Skeletal muscle satellite cell (primary cell): Measurements from ENCODE around the gene FASTK.

ENCODE experiments used
- H3K27me3 ChIP-seq: 2 replicates; pipeline ENCODE4 v1.7.0; 2013; ENCODE audit warnings: low read length; ENCODE audit not compliant: control insufficient read depth, insufficient read depth
- H3K36me3 ChIP-seq: 2 replicates; pipeline ENCODE4 v1.7.0; 2013; ENCODE audit warnings: mild to moderate bottlenecking, control low read depth, low read length; ENCODE audit not compliant: insufficient read depth
- H3K4me1 ChIP-seq: 2 replicates; pipeline ENCODE4 v1.7.0; 2013; ENCODE audit warnings: low read length; ENCODE audit not compliant: control insufficient read depth, insufficient read depth
- H3K4me2 ChIP-seq: 2 replicates; pipeline ENCODE4 v1.7.0; 2013; ENCODE audit warnings: mild to moderate bottlenecking, low read length
- H3K4me3 ChIP-seq: 2 replicates; pipeline ENCODE4 v1.7.0; 2013; ENCODE audit warnings: low read length
- H3K9ac ChIP-seq: 2 replicates; pipeline ENCODE4 v1.7.0; 2013; ENCODE audit warnings: mild to moderate bottlenecking, low read depth, low read length, moderate library complexity
- H3K9me3 ChIP-seq: replicated peaks from 2 replicates; pipeline ENCODE4 v1.7.0; 2013; ENCODE audit warnings: mild to moderate bottlenecking, control low read depth, low read length

Gene FASTK

GRCh38 chr7:151123822-151124464, 43.3 kb upstream of the FASTK start:
- Histone ChIP-seq H3K27me3 (no peaks in the 10 kb centered on the region), H3K36me3 (peaks cover 69% of the 10 kb centered on the region), H3K4me3 (no peak overlapping the region), H3K9me3 (no peaks in the 10 kb centered on the region), H3K4me1 (peaks cover 7% of the 10 kb centered on the region), H3K4me2 (no peak overlapping the region), H3K9ac (no peak overlapping the region)

DNA sequence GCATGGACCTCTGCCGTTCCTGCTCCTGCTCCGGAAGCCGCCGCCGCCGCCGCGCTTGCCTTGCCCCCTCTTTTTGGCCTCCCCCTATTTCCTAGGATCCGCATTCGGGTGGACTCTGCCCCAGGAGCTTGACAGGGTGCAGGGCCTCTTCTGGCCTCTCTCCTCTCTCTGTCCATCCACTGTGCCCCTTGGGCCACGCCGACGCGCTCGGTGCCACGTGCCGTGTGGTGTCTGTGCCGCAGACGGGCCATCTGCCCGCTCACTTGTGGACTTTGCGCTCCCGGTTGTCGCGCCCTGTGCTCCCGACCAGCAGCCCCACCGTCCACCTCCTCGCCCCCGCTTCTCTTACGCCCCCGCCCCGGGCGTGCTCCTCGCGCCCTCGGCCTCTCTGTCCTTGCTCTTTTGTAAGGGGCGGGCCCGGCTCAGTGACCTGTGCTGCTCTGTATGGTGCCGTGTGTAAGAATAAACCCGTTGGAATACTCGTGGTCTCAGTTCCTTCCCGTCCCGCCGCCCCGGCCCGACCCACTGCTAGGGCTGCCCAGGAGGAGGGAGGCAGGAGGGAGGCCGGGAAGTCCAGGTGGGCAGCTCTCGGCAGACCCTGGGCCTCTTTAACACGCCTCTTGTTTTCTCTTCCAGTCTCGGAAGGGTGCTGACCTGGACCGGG, 42.7 kb upstream of the FASTK start:
- H3K9me3 ChIP-seq: no peaks in the 10 kb centered on the region
- peaks cover 7% of the 10 kb centered on the region for H3K4me1 ChIP-seq
- no peak overlapping the region for H3K4me3 ChIP-seq
- no peaks in the 10 kb centered on the region for H3K27me3 ChIP-seq
- H3K36me3 ChIP-seq: peaks cover 69% of the 10 kb centered on the region
- no peak overlapping the region for H3K9ac ChIP-seq
- no peak overlapping the region for H3K4me2 ChIP-seq

GRCh38 chr7:151122796-151123157, 42.2 kb upstream of the FASTK start:
- Histone ChIP-seq H3K27me3 (no peaks in the 10 kb centered on the region), H3K36me3 (peaks cover 68% of the 10 kb centered on the region), H3K9me3 (no peaks in the 10 kb centered on the region), H3K4me2 (no peak overlapping the region), H3K4me3 (no peak overlapping the region), H3K4me1 (peaks cover 7% of the 10 kb centered on the region), H3K9ac (no peak overlapping the region)

- Histone ChIP-seq H3K9me3 (no peaks in the 10 kb centered on the region), H3K36me3 (peaks cover 66% of the 10 kb centered on the region), H3K27me3 (no peaks in the 10 kb centered on the region), H3K4me3 (no peak overlapping the region), H3K4me2 (no peak overlapping the region), H3K4me1 (peaks cover 7% of the 10 kb centered on the region), H3K9ac (no peak overlapping the region)
Measured at GRCh38 chr7:151122276-151122675, 41.7 kb upstream of the FASTK start.

DNA sequence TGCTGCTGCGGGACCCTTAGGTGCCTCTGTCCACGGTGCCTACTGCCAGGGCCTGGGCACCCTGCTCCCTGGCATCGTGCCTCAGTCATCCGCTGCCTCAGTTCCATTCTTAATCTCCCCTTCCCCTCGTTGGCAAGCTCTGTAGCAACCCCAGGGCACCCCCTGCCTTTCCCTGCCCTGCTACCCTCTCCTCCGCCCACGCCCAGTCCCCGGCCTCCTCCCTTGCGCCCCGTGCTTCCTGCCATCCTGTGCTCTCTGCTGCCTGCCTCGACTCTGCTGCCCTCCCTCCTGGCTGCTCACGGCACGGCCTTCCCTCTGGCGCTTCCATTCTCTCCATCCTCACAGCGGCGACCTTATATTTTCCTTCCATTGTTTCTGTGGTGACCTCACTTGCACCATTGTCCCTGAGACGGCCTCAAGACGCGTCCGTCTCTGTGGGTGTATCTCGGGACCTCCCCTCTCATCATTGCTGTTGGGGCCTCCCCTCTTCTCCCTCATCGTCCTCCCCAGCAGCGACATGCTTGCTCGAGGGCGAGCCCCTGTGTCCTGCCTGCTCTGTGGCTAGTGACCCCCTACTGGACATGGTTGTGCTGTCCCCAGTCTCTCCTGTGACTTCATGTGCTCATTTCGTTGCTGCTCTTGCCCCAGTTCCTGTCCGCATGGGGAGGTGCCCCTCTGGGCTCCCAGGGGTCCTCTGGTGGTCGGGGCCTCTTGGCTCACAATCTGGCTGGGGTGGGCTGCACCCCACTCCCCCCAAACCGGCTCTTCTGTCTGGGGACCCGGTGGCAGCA, 41.0 kb upstream of the FASTK start:
- H3K9me3 ChIP-seq: no peaks in the 10 kb centered on the region
- H3K4me1 ChIP-seq: peaks cover 7% of the 10 kb centered on the region
- no peak overlapping the region for H3K4me3 ChIP-seq
- H3K36me3 ChIP-seq: peaks cover 63% of the 10 kb centered on the region
- no peak overlapping the region for H3K4me2 ChIP-seq
- no peak overlapping the region for H3K9ac ChIP-seq
- no peaks in the 10 kb centered on the region for H3K27me3 ChIP-seq

DNA sequence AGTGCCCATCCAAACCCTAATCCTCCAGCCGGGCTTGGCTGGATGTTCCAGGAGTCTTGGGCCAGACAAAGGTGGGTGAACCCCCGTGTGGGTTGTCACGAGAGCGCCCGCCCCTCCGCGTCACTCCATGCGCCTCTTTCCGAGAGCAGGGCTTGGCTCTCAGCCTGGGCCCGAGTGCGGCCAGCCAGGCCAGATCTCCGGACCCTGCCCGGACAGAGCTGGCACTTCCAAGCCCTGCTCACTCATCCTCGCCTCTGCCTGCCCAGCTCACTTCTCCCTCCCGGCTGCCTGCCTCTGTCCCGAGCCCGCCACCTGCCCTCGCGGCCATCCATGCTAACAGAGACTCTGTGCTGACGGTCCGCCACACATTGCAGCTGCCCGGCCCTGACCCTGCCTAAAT, 40.3 kb upstream of the FASTK start:
- H3K27me3 ChIP-seq: no peaks in the 10 kb centered on the region
- H3K4me2 ChIP-seq: no peak overlapping the region
- no peaks in the 10 kb centered on the region for H3K9me3 ChIP-seq
- no peak overlapping the region for H3K9ac ChIP-seq
- H3K4me1 ChIP-seq: peaks cover 7% of the 10 kb centered on the region
- H3K36me3 ChIP-seq: peaks cover 64% of the 10 kb centered on the region
- H3K4me3 ChIP-seq: no peak overlapping the region

- H3K9me3 ChIP-seq: no peaks in the 10 kb centered on the region
- no peak overlapping the region for H3K4me2 ChIP-seq
- no peaks in the 10 kb centered on the region for H3K4me1 ChIP-seq
- H3K4me3 ChIP-seq: no peak overlapping the region
- H3K36me3 ChIP-seq: peaks cover 62% of the 10 kb centered on the region
- no peak overlapping the region for H3K9ac ChIP-seq
- H3K27me3 ChIP-seq: no peaks in the 10 kb centered on the region
Measured at GRCh38 chr7:151119902-151120301, 39.3 kb upstream of the FASTK start.

GRCh38 chr7:151119055-151119415, 38.4 kb upstream of the FASTK start:
- Histone ChIP-seq H3K27me3 (no peaks in the 10 kb centered on the region), H3K4me2 (no peak overlapping the region), H3K9me3 (no peaks in the 10 kb centered on the region), H3K4me1 (peaks cover 4% of the 10 kb centered on the region), H3K9ac (no peak overlapping the region), H3K4me3 (no peak overlapping the region), H3K36me3 (peaks cover 57% of the 10 kb centered on the region)

DNA sequence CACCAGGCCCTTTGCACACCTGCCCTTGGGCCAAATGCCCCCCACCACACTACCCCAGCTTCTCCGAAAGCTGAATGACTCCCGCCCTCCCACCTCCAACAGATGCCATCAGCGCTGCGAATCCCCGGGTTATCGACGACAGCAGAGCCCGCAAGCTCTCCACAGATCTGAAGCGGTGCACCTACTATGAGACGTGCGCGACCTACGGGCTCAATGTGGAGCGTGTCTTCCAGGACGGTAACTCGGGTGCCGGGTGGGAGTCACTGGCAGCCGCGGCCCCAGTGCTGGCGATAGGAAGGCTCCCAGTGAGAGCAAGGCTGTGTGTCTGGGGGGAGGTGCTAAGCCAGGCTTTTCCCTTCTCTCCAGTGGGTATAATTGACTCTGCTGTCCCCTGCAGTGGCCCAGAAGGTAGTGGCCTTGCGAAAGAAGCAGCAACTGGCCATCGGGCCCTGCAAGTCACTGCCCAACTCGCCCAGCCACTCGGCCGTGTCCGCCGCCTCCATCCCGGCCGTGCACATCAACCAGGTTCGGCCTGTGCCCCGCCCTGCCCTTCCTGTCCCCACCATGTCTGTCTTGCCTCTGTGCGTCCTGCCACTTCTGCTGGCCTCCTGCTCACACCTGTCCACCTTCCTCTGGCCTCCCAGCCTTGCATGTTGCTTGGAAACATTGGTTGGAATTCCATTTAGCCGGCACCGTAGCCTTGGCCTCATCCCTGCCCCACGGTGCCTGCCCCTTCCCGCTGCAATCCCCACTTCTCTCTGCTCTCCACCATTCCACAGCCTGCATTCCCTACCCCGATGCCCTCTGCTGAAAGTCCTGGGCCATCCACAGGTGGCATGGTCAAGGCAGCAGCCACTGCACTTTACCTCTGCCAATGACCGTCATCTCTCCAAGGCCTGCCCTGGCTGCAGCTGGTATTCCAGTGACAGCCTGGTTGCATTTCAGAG, 37.8 kb upstream of the FASTK start:
- H3K4me1 ChIP-seq: peaks cover 11% of the 10 kb centered on the region
- no peak overlapping the region for H3K4me3 ChIP-seq
- peaks cover 54% of the 10 kb centered on the region for H3K36me3 ChIP-seq
- no peaks in the 10 kb centered on the region for H3K9me3 ChIP-seq
- H3K27me3 ChIP-seq: no peaks in the 10 kb centered on the region
- H3K4me2 ChIP-seq: no peak overlapping the region
- no peak overlapping the region for H3K9ac ChIP-seq

DNA sequence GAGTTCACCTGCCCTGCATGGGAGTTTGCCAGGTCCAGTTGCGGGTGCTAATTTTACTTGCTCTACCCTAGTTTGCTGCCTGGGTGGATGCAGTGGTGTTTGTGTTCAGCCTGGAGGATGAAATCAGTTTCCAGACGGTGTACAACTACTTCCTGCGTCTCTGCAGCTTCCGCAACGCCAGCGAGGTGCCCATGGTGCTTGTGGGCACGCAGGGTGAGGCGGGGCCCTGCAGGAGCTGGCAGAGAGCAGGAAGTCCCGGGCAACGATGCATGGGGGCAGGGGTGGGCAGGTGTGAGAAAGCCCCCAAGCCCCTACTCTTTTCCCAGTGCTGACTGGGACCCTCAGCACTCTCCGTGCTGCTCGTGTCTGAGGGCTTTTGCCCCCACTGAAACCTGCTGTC, 37.0 kb upstream of the FASTK start:
- H3K9ac ChIP-seq: no peak overlapping the region
- no peaks in the 10 kb centered on the region for H3K9me3 ChIP-seq
- no peaks in the 10 kb centered on the region for H3K27me3 ChIP-seq
- peaks cover 50% of the 10 kb centered on the region for H3K36me3 ChIP-seq
- H3K4me1 ChIP-seq: peaks cover 12% of the 10 kb centered on the region
- H3K4me3 ChIP-seq: no peak overlapping the region
- H3K4me2 ChIP-seq: no peak overlapping the region
